Breast epithelium (tissue), 4 donors: ENCODE data around the gene TRPV4. TPM values are rescaled to one million over a fixed set of nuclear protein-coding genes. Genes with fewer than 3 reads are reported as not detected.

Source experiments
- DNase-seq, 2 donors: peaks; one replicate each; pipeline ENCODE4 v3.0.0-alpha.2; 2019; ENCODE audit warnings: low spot score in 2 of 2
- H3K27ac ChIP-seq, 2 donors: fragments of 200-600 bp; sonication (generic) in 1 of 2; one replicate each; pipeline ENCODE4 v1.5.1; 2016 to 2019; ENCODE audit warnings: mild to moderate bottlenecking in 1 of 2
- H3K27me3 ChIP-seq, 2 donors: fragments of 200-600 bp; sonication (generic) in 1 of 2; one replicate each; pipeline versions ENCODE4 v1.5.1 to v1.6.0; 2017 to 2019; ENCODE audit warnings: control low read depth in 1 of 2, mild to moderate bottlenecking in 1 of 2
- H3K36me3 ChIP-seq: fragments of 200-600 bp; one replicate; pipeline ENCODE4 v1.5.1; 2019
- H3K4me1 ChIP-seq, 2 donors: fragments of 200-600 bp; sonication (generic); one replicate each; pipeline ENCODE4 v1.5.1; 2016 to 2019; ENCODE audit warnings: control low read depth in 1 of 2
- H3K4me3 ChIP-seq, 3 donors: fragments of 200-600 bp; sonication (generic); 1 replicate in 2 of 3; 2 replicates in 1 of 3; pipeline ENCODE4 v1.5.1; 2016 to 2019; ENCODE audit warnings: mild to moderate bottlenecking in 3 of 3, moderate library complexity in 2 of 3
- H3K9me3 ChIP-seq, 2 donors: fragments of 200-600 bp; sonication (generic) in 1 of 2; one replicate each; pipeline ENCODE4 v1.5.1; 2016 to 2019; ENCODE audit warnings: control low read depth in 1 of 2
- POLR2A ChIP-seq: fragments of 450-650 bp; IDR thresholded peaks from one replicate; pipeline ENCODE4 v1.6.1; 2016; ENCODE audit warnings: antibody characterized with exemption, mild to moderate bottlenecking, moderate library complexity
- POLR2AphosphoS5 ChIP-seq, 3 donors: sonication (generic); formaldehyde crosslinking; IDR thresholded peaks; one replicate each; pipeline ENCODE4 v1.6.1; 2017; ENCODE audit warnings: antibody characterized with exemption in 3 of 3
- intact Hi-C: fragments of 100-400 bp; cut with DNase I; formaldehyde crosslinking; loops from one replicate; pipeline ENCODE4 v1.15.1; 2023; ENCODE audit warnings: low total_unique reads
- total RNA-seq, 3 donors: library from RNA; depleted of rRNA; stranded (reverse); fragments of >200 nt; gene quantifications; one replicate each; pipeline ENCODE4 v1.1.0, GENCODE V29; 2016
- TF ChIP-seq, protein P1 (sequence below), 3 donors: fragments of 450-650 bp; IDR thresholded peaks; one replicate each; pipeline ENCODE4 v1.5.1; 2016 to 2017; ENCODE audit warnings: antibody characterized with exemption in 3 of 3, mild to moderate bottlenecking in 3 of 3, moderate library complexity in 3 of 3

The TRPV4 gene
- total RNA-seq, 3 donors from 2014 or later = 0.64 to 6.4 (median 2.0) TPM

DNA sequence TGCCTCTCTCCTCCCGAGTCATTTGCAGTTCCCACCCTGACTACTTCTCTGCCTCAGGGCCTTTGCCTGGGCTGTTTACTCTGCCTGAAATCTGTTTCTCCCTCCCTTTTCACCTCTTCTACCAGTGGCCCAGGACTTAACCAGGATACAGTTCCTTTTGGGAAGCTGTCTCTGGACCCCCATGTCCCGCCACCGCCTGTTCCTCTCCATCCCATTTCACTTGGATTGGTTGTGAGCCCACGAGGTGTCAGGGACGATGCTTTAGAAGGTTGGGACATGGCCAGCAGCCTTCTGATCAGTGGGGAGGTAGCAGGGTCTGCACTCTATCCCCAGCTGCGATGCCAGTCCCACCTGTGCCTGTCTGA lies 67.8 kb downstream of the TRPV4 start:
- no peak overlapping the region for H3K27ac ChIP-seq
- H3K4me1 ChIP-seq = no peaks in the 10 kb centered on the region
- no peak for DNase-seq
- H3K9me3 ChIP-seq = peaks cover 5 to 6% of the 10 kb centered on the region in 2 donors
- no peaks in the 10 kb centered on the region for H3K27me3 ChIP-seq
- H3K4me3 ChIP-seq = no peak overlapping the region
- intact Hi-C loops = no loop called here
- H3K36me3 ChIP-seq = no peaks in the 10 kb centered on the region
- TF ChIP-seq POLR2AphosphoS5 (IDR thresholded peaks at IDR 0.05) (no peak), POLR2A (no peak)
- TF ChIP-seq, protein P1, sequence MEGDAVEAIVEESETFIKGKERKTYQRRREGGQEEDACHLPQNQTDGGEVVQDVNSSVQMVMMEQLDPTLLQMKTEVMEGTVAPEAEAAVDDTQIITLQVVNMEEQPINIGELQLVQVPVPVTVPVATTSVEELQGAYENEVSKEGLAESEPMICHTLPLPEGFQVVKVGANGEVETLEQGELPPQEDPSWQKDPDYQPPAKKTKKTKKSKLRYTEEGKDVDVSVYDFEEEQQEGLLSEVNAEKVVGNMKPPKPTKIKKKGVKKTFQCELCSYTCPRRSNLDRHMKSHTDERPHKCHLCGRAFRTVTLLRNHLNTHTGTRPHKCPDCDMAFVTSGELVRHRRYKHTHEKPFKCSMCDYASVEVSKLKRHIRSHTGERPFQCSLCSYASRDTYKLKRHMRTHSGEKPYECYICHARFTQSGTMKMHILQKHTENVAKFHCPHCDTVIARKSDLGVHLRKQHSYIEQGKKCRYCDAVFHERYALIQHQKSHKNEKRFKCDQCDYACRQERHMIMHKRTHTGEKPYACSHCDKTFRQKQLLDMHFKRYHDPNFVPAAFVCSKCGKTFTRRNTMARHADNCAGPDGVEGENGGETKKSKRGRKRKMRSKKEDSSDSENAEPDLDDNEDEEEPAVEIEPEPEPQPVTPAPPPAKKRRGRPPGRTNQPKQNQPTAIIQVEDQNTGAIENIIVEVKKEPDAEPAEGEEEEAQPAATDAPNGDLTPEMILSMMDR (IDR thresholded peaks at IDR 0.05) = no peak

DNA sequence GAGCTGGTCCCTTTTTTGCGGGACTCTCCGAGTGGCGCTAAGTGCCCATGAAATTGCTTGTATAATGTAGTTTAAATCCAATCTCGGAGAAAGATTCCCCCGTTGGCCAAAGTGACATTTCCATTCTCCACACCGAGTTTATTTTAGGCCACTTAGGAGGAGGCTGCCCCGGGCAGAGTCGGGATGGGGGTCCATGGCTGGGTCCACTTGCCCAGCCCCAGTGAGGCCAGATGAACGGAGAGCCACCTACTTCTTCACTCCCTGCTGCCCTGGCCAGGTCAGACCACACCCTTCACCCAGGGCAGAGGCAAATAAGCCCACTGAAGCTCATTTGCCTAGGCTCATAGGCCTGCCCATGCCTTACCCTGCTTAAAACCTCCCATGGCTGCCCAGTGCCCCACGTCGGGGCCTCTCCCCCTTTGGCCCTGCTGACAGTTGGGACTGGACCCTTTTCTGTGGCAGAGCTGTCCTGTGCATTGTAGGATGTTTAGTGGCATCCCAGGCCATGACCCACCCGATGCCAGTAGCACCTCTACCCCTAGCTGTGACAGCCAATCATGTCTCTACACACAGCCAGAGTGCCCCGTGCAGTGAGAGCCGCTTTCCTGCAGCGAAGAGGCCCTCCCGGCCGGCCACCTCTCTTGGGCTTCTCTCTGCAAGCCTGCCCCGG lies 68.3 kb downstream of the TRPV4 start:
- no peaks in the 10 kb centered on the region for H3K4me1 ChIP-seq
- H3K27ac ChIP-seq = no peak overlapping the region
- intact Hi-C loops = no loop called here
- no peaks in the 10 kb centered on the region for H3K27me3 ChIP-seq
- H3K36me3 ChIP-seq = no peaks in the 10 kb centered on the region
- no peak overlapping the region for H3K4me3 ChIP-seq
- H3K9me3 ChIP-seq = peaks cover 5 to 6% of the 10 kb centered on the region in 2 donors
- DNase-seq = peak in 1 of 2 donors; percentile 37
- TF ChIP-seq POLR2AphosphoS5 (IDR thresholded peaks at IDR 0.05) (no peak), POLR2A (no peak)
- TF ChIP-seq, protein P1 (IDR thresholded peaks at IDR 0.05) = no peak

DNA sequence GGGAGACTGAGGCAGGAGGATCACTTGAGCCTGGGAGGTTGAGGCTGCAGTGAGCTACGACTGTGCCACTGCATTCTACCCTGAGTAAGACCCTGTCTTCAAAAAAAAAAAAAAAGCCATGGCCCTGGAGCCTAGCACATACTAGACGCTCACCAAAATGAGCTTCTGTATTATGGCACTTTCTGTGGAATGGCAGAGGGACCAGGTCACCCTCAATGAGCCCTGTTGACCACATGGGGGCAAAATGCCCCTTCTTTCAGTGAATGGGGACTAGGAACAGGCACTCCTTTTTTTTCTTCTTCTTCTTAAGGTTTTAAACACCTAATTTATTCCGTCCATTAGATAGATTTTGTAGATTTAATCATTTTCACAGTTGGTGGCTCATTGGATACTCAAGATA lies 69.1 kb downstream of the TRPV4 start:
- peaks cover 5 to 6% of the 10 kb centered on the region in 2 donors for H3K9me3 ChIP-seq
- no peaks in the 10 kb centered on the region for H3K36me3 ChIP-seq
- DNase-seq = no peak
- no peaks in the 10 kb centered on the region for H3K27me3 ChIP-seq
- H3K4me3 ChIP-seq = no peak overlapping the region
- H3K27ac ChIP-seq = no peak overlapping the region
- intact Hi-C loops = no loop called here
- no peaks in the 10 kb centered on the region for H3K4me1 ChIP-seq
- TF ChIP-seq POLR2A (no peak), POLR2AphosphoS5 (IDR thresholded peaks at IDR 0.05) (no peak)
- TF ChIP-seq, protein P1 (IDR thresholded peaks at IDR 0.05) = no peak

DNA sequence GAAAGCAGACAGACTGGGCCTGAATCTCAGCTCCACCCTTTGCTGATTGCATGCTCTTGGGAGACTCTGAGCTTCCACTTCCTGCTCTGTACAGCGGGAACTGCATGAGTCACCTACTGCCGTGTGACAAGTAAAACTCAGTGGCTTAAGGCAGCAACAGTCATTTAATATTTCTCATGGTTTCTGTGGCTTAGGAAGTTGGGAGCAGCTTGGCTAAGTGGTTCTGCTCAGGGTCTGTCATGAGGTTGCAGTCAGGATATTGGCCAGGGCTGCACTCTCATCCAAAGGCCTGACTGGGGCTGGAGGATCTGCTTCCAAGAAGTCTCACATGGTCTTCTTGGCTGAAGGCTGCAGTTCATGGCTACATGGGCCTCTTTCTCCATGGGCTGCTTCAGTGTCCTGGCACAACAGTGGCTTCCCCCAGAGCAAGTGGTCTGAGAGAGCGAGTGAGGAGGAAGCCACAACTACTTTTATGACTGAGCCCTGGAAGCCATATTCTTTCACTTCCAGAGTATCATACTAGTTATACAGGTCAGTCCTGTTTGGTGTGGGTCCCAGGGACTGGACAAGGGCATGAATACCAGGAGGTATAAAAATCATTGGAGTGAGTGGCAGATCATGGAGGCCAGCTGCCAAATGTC lies 69.9 kb downstream of the TRPV4 start:
- H3K4me3 ChIP-seq = no peak overlapping the region
- no peak overlapping the region for H3K27ac ChIP-seq
- no peaks in the 10 kb centered on the region for H3K27me3 ChIP-seq
- no peaks in the 10 kb centered on the region for H3K36me3 ChIP-seq
- peaks cover 5 to 6% of the 10 kb centered on the region in 2 donors for H3K9me3 ChIP-seq
- DNase-seq = peak in 1 of 2 donors; percentile 35
- intact Hi-C loops = no loop called here
- no peaks in the 10 kb centered on the region for H3K4me1 ChIP-seq
- TF ChIP-seq, protein P1 (IDR thresholded peaks at IDR 0.05) = no peak
- TF ChIP-seq POLR2AphosphoS5 (IDR thresholded peaks at IDR 0.05) (no peak), POLR2A (no peak)

DNA sequence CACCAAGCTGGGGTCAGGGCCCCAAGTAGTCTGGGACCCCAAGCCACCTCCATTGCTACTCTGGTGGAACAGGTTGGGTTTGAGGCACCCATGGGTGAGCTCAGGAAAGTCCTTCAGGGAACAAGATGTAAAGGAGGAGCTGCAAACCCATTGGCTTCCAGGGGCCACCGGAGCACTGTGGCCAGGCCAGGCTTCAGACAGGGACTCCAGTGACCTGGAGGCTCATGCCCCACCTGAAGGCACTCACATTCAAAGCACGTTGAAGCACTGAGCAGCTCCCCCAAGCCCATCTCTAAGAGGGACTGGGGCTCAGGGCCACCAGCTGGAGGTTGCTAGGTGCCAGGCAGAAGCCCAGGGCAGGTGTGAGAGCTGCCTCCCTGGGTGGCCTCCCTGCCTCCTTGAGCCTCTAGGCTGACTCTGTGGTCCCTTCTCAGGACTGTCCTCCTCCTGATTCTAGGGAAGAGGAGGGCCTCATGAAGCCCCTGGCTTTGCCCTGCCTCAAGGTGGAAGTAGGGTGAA lies 70.5 kb downstream of the TRPV4 start:
- Histone ChIP-seq H3K9me3 (peaks cover 5 to 6% of the 10 kb centered on the region in 2 donors), H3K27me3 (no peaks in the 10 kb centered on the region), H3K4me3 (no peak overlapping the region), H3K27ac (no peak overlapping the region), H3K4me1 (no peaks in the 10 kb centered on the region), H3K36me3 (no peaks in the 10 kb centered on the region)
- TF ChIP-seq POLR2A (no peak), POLR2AphosphoS5 (IDR thresholded peaks at IDR 0.05) (no peak)
- TF ChIP-seq, protein P1 (IDR thresholded peaks at IDR 0.05) = no peak
- intact Hi-C loops = no loop called here
- DNase-seq = no peak
